ENCODE measurements around the gene C15orf62. TPM values are rescaled to one million over a fixed set of nuclear protein-coding genes. Genes with fewer than 3 reads are reported as not detected.
A peak's percentile ranks its signal among the peaks of the same experiment; 100 is the strongest.

C15orf62 gene
- total and polyA plus RNA-seq, 12 donors, result 0.07 to 1.1 (median 0.36) TPM; not detected in 4

- Histone ChIP-seq H3K4me1 (replicated peaks in 1 of 2) (peaks cover 4 to 25% of the 10 kb centered on the region in 2 donors), H3K27me3 (no peaks in the 10 kb centered on the region), H3K9me3 (replicated peaks in 1 of 3) (no peaks in the 10 kb centered on the region), H3K27ac (no peak overlapping the region), H3K4me3 (no peak overlapping the region), H3K36me3 (replicated peaks in 1 of 2) (no peaks in the 10 kb centered on the region)
- no peak for DNase-seq
- intact Hi-C loops (cut with DNase I), result loop anchor here in 1 of 2 donors (10.0 kb wide), 1 partner anchor 106 kb away; the partner anchor contains the start of gene VPS18
- no peak for TF ChIP-seq POLR2A (IDR thresholded peaks at IDR 0.05)
- TF ChIP-seq, protein P1, sequence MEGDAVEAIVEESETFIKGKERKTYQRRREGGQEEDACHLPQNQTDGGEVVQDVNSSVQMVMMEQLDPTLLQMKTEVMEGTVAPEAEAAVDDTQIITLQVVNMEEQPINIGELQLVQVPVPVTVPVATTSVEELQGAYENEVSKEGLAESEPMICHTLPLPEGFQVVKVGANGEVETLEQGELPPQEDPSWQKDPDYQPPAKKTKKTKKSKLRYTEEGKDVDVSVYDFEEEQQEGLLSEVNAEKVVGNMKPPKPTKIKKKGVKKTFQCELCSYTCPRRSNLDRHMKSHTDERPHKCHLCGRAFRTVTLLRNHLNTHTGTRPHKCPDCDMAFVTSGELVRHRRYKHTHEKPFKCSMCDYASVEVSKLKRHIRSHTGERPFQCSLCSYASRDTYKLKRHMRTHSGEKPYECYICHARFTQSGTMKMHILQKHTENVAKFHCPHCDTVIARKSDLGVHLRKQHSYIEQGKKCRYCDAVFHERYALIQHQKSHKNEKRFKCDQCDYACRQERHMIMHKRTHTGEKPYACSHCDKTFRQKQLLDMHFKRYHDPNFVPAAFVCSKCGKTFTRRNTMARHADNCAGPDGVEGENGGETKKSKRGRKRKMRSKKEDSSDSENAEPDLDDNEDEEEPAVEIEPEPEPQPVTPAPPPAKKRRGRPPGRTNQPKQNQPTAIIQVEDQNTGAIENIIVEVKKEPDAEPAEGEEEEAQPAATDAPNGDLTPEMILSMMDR (IDR thresholded peaks at IDR 0.05), result no peak
- WGBS, 4 donors, result 79 to 90% (median 83%) methylated on average over 5 of the region's 5 CpGs
Measured at GRCh38 chr15:40789119-40789518, 19.3 kb downstream of the C15orf62 start.

DNA sequence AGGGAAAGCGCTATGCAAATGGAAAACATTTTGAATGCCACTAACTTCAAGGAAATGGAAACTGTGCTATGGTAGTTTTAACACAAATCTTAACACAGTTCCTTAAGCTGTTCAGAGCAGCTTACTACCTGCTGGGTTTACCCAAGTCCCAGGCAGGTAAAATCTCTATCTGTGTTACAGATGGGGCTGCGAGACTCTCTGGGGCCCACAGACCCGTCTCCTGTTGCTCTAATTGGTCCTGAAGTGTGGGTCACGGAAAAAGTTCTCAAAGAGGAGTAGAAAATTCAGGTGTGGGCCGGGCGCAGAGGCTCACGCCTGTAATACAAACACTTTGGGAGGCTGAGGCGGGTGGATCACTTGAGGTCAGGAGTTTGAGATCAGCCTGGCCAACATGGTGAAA, 20.2 kb downstream of the C15orf62 start:
- intact Hi-C loops (cut with DNase I), result loop anchor here in 1 of 2 donors (10.0 kb wide), 1 partner anchor 105 kb away; the partner anchor contains the start of gene VPS18
- Histone ChIP-seq H3K4me3 (no peak overlapping the region), H3K27ac (peak overlapping the region in 3 of 5 donors; percentile 26 to 53 (median 53)), H3K36me3 (replicated peaks in 1 of 2) (no peaks in the 10 kb centered on the region), H3K27me3 (no peaks in the 10 kb centered on the region), H3K9me3 (replicated peaks in 1 of 3) (no peaks in the 10 kb centered on the region), H3K4me1 (replicated peaks in 1 of 2) (peaks cover 4 to 26% of the 10 kb centered on the region in 2 donors)
- WGBS, 4 donors, result 94 to 98% (median 97%) methylated on average over 8 of the region's 8 CpGs
- no peak for TF ChIP-seq POLR2A (IDR thresholded peaks at IDR 0.05)
- TF ChIP-seq, protein P1 (IDR thresholded peaks at IDR 0.05), result no peak
- no peak for DNase-seq

GRCh38 chr15:40790718-40791117, 20.9 kb downstream of the C15orf62 start:
- WGBS, 4 donors, result 44 to 55% (median 51%) methylated on average over 3 of the region's 3 CpGs

DNA sequence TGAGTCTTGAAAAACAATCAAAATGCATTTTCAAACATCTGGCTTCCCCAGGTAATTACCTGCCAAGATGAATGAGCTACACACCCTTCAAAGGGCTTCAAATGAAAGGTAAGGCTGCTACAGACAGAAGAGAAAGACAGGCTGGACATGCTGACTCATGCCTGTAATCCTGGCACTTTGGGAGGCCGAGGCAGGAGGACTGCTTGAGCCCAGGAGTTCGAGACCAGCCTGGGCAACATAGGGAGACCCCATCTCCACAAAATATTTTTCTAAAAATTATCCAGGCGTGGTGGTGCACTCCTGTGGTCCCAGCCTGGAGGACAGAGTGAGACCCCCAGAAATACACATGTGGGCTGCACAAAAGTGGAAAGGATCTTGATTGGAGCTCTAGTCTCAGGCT, 22.6 kb downstream of the C15orf62 start:
- intact Hi-C loops (cut with DNase I), result no loop called here
- no peak for TF ChIP-seq POLR2A (IDR thresholded peaks at IDR 0.05)
- TF ChIP-seq, protein P1 (IDR thresholded peaks at IDR 0.05), result no peak
- no peaks in the 10 kb centered on the region for H3K9me3 ChIP-seq (replicated peaks in 1 of 3)
- no peak overlapping the region for H3K4me3 ChIP-seq
- no peaks in the 10 kb centered on the region for H3K27me3 ChIP-seq
- H3K27ac ChIP-seq, result no peak overlapping the region
- DNase-seq, result no peak
- no peaks in the 10 kb centered on the region for H3K36me3 ChIP-seq (replicated peaks in 1 of 2)
- peaks cover 4 to 38% of the 10 kb centered on the region in 2 donors for H3K4me1 ChIP-seq (replicated peaks in 1 of 2)
- WGBS, 4 donors, result 79 to 97% (median 96%) methylated on average over 3 of the region's 3 CpGs

More at GRCh38 chr15:40790718-40791117, 20.9 kb downstream of the C15orf62 start:
- Histone ChIP-seq H3K4me1 (replicated peaks in 1 of 2) (peaks cover 4 to 27% of the 10 kb centered on the region in 2 donors), H3K9me3 (replicated peaks in 1 of 3) (no peaks in the 10 kb centered on the region), H3K27me3 (no peaks in the 10 kb centered on the region), H3K36me3 (replicated peaks in 1 of 2) (no peaks in the 10 kb centered on the region), H3K27ac (peak overlapping the region in 3 of 5 donors; percentile 53 to 63 (median 53)), H3K4me3 (no peak overlapping the region)
- no peak for TF ChIP-seq POLR2A (IDR thresholded peaks at IDR 0.05)
- TF ChIP-seq, protein P1 (IDR thresholded peaks at IDR 0.05), result no peak
- intact Hi-C loops (cut with DNase I), result no loop called here
- DNase-seq, result peak in 2 of 7 donors; percentile 35 to 53

Measured in adrenal gland (tissue), 12 donors.